Stimulated activated CD4-positive, alpha-beta T cell treated with anti-CD3 and anti-CD28 coated beads, Interleukin-12 subunit alpha, Interleukin-12 subunit beta, amount 100 ng/mL, for 48 hours (primary cell): ENCODE data around the gene NDUFAB1.
"Not testable (repeated sequence)": the region's sequence is repeated elsewhere in the genome, so short reads cannot be mapped to it uniquely, and the experiment has no call there.

Experiments
- DNase-seq, 3 donors: peaks; one replicate each; pipeline ENCODE4 v3.0.0-alpha.2; 2020; ENCODE audit warnings: low read depth in 2 of 3, low spot score in 1 of 3

NDUFAB1 gene

DNA sequence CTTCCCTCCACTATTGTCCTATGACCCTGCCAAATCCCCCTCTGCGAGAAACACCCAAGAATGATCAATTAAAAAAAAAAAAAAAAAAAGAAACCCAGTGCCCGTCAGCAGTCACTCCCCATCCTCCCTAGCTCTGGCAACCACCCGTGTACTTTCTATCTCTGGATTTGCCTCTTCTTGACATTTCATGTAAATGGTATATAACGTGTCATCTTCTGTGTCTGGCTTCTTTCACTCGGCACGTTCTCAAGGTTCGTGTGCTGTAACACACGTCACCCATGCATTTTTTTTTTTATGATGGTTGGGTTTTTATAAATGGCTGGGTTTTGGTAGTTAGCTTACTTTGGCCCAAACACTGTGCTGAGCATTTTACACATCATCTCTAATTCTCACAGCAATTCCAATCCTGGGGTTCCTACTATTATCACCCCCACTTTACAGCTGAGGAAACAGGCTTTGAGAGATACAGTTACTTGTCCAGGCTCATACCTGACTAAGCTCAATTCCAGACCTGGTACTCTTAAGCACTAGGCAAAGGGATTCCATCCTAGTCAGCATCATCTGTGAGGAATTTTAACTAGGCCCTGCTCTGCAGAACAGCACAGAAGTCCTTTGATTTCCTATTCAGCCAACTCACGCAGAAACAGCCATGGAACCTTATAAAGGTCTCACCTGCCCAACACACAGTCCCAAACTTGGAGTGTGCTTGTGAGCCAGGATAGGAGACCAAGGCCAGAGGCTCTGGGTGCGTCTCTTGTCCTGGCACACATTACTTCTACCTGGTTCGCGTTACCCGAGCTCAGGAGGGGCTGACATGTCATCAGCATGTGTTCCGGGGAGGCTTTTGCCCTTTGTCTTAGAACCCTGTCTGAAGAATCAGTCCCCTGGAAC, 11.7 kb downstream of the NDUFAB1 start:
- no peak for DNase-seq

- not testable (repeated sequence) for DNase-seq
Measured at GRCh38 chr16:23583271-23583670, 12.8 kb downstream of the NDUFAB1 start.

DNA sequence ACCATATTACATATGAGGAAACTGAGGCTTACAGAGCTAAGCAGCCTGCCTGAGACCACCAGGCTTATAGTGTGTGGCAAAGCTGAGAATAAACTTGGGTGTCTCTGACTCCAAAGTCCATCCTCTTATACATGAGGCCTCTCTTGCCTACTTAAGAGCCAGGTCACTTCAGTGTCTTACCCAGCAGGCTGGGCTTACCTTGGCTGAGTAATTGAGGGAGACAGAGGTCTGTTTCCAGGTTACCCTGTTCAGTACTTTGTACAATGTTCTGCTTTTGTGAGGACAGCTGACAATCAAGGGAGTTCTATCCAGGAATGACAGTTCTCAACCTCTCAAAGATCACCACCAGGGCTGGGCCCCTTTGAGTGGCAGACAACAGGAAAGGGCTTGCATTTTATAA, 14.4 kb downstream of the NDUFAB1 start:
- DNase-seq, result no peak

- DNase-seq, result no peak
Measured at GRCh38 chr16:23580391-23580790, 15.7 kb downstream of the NDUFAB1 start.

- DNase-seq, result no peak
Measured at GRCh38 chr16:23579371-23579770, 16.7 kb downstream of the NDUFAB1 start.

DNA sequence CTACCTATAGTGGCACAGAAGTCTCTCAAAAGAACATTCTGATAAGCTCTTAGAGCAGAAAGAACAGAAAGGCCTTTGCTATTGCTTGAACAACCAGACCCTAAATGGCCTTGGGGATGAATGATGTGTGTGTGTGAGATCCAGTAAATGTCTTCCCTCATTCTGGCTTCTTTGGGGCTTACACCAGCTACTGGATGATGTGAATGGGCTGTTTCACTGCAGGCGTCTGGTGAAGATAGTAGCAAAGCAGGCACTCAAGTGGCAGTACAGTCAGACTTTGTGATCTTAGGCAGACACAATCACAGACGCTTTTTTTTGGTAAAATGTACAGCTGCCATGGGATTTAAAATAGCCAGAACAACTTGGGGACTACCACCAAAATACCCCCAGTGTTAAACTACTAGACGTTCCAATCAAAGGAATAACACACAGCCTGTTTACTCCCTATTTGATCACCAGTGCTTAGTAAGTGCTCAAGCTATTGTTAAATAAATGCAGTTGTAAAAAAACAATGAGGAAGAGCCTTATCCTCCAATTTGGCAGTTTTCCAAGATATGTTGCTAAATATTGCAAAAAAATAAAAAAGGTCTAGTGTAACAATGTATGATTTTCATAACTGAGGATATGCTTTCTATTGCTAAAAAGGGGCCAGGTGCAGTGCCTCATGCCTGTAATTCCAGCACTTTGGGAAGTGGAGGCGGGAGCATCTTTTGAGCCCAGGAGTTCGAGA, 17.9 kb downstream of the NDUFAB1 start:
- no peak for DNase-seq

GRCh38 chr16:23577493-23577892, 18.6 kb downstream of the NDUFAB1 start:
- DNase-seq, result no peak

DNA sequence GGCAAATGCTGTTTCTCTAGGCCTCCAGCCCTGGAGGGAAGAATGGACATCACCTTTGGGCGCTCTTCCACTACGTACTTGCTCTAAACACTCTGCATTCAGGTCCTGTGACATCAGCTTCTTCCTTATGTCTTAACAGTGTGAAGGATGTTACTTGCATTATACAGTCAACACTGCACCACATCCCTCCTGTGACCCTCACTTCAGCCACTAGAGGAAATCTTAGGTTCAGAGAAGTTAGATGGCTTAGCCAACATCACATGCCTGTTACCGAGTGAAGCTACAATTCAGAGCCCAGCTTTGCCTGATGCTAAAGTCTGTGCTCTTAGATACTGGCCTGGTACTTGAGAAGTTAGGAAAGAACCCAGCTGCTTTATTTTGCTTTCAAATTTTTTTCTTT, 20.3 kb downstream of the NDUFAB1 start:
- DNase-seq, result no peak

DNA sequence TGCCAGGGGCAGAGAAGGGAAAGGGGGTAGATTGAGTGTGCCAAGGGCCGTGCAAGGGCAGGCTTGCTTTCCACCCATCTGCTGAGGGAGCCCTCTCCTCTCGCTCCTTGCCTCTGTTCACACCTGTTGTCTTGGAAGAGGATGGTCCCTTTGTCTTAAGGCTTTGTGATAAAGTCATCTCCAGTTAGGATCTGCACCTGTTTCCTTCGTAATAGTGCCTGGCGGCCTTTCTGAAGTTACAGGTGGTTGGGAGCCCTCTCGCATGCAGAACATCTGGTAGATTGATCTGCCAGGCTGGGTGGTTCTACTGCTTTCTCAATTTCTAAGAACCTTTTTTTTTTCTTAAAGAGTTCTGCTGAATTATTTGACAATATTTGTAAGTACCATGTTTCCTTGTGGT, 22.3 kb downstream of the NDUFAB1 start:
- DNase-seq, result no peak

GRCh38 chr16:23572394-23572793, 23.7 kb downstream of the NDUFAB1 start:
- no peak for DNase-seq

DNA sequence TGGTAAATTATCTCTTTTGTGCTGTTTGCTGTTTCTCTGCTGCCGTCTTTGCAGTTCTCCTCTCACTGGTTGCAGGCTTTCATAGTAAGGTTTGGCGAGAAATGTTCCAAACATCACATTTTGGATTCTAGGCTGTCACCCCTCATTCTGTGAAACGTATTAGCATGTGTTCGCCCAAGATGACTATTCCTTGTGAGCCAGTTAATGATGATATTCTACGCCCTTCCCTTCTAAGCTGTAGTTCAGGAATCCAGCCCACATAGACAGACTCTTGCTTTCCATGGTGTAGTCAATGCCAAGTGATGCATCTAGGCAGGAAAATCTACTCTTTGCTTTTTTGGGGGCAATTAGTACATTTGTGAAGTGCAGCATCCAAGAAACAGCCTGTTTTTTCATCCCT, 24.2 kb downstream of the NDUFAB1 start:
- DNase-seq, result no peak

- DNase-seq, result no peak
Measured at GRCh38 chr16:23570992-23571632, 25.0 kb downstream of the NDUFAB1 start.

DNA sequence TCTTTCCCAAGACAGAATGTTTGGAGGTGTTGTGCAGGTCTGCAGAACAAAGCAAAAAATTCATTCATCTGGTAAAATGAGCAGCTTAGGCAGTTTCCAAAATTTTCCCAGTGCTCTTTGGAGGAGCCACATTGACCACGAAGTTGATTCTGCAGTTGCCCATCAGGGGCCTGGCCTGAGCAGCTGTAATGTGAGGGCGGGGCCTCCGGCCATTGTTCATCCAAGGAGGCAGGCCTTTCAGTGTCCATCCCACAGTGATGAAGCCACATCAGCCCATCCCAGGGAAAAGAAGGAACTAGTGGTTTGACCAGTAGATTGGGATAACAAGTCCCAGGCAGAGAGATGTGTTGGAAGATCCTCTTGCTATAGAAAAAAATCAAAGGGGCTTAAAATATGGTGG, 28.5 kb downstream of the NDUFAB1 start:
- no peak for DNase-seq

DNA sequence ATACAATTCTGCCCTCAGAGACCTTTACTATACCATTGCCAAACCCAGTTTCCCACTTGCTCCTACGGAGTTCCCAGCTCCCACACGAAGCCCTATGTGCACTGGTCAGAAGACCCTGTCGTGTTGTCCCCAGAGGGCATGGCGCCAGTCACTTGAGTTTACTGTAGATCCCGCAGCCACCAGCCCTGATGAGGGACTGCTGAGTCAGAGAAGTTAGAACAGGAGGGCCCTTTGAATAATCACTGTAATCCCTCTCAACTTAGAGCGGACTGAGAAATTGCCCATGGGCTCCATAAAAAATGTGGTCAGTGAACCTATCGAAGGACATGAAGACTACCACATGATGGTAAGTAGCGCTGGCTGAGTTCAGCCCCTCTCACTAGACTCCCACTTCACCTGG, 29.4 kb downstream of the NDUFAB1 start:
- no peak for DNase-seq

DNA sequence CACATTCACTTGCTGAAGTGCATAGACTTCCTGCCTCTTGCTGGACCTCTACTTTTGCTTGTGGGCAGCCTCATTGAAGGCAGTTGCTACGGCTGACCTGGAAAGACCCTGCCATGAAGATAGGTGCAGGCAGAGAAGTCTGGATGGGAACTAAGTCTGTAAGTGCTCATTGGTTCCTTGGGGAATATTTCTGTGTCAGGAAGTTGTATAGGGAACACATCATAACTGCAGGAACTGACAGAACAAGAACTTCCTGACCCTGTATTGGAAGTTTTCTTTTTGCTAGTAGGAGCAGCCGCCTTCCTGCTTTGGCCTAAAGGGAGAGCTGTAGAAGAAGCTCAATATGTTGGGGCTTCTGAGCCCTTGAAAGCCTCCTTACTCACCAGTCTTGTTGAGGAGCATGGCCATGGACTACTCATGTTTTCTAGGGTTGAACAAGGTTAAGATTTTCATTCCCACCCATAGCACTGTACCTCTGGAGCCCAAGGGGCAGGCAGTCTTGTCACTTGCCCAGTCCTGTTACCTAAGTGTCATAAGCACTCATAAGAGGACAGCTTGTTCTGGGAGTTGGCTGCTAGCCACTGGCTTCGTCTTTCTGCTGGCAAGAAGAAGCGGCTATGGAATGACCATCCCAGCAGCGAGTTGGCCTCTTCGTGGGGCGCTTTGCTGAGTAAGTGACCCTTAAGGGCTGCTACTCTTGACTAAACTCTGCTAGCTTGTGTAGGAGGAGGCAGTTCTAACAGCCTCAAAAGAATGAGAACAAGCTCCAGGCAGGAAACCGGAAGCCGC, 31.3 kb downstream of the NDUFAB1 start:
- DNase-seq, result no peak

DNA sequence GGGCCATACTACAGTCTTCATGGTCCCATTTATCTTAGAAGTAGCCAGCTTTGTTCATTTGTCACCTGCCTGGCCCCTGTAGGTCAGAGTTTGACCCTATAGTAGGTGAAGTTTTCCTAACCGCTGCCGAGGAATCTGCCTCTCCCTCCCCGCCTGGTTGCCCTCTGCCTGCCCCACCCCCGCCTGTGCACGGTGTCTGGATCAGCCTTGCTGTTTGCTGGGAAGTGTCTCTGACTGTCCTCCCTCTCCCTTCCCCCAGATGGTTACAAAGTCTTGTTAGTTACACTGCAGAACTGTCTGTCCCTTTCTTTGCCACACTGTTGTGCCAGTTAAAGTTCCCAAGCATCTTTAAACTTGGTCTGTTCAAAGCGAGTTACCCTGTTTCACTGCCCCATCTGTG, 32.9 kb downstream of the NDUFAB1 start:
- no peak for DNase-seq

DNA sequence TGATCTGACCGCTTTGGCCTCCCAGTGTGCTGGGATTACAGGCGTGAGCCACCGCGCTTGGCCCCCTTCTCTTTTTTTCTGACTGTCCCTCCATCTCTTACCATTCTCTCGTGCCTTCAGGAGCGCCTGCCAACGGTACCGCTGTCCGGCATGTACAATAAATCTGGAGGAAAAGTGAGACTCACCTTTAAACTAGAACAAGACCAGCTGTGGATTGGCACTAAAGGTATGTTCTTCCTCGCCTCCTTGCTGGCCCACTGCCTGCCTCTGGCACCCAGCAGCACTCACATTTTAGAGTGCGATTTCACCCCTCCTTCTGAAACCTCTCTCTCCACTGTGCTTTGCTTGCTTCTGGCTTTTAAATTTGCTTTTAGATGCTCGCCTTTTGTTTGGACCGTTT, 33.6 kb downstream of the NDUFAB1 start:
- no peak for DNase-seq

DNA sequence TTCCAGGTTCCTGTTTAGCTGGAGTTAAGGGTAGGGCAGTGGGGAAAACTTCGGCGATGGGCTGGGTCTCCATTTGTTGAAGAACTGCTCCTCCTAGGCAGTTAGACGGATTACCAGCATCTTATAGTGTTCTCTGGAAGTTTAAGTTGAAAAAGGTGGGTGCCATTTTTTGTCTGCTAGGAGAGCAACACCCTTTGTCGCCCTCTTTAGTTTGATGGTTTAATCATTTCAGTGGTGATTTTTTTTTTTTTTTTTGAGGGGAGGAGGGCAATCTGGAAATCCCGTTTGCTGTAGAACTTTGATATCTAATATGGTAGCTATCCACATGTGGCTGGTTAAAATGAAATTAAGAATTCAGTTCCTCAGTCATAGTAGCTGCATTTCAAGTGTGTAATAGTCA, 34.5 kb downstream of the NDUFAB1 start:
- no peak for DNase-seq

GRCh38 chr16:23557779-23558702, 38.1 kb downstream of the NDUFAB1 start:
- DNase-seq, result no peak
